GM12892 (cell line): ENCODE measurements around the gene ABCB9.

Source experiments
- POLR2A ChIP-seq: IDR thresholded peaks from 2 replicates; pipeline ENCODE4 v1.6.1; 2011; ENCODE audit warnings: low read depth, low read length, control low read depth
- POLR2AphosphoS5 ChIP-seq: IDR thresholded peaks from 2 replicates; pipeline ENCODE4 v1.6.1; 2011; ENCODE audit warnings: low read depth, low read length, control low read depth
- TAF1 ChIP-seq: IDR thresholded peaks from 2 replicates; pipeline ENCODE4 v1.6.1; 2011; ENCODE audit warnings: low read depth, mild to moderate bottlenecking, control low read depth, low read length, borderline replicate concordance

DNA sequence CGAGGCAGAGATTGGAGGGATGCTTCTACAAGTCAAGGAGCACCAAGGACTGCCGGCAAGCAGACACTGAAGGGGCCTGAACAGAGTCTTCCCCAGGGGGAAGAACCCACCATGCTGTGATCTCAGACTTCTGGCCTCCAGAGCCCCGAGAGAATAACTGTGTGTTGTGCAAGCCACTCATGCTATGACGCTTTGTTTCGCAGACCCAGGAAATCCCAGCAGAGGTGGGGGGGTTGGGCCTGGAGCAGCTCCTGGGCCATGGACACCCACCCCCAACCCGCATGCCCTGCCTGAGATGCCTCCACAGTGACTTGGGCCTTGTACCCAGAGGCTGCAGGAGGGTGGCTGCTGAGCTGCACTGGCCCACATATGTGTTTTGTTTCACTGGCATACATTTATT lies 45.4 kb upstream of the ABCB9 start:
- TF ChIP-seq POLR2A = no peak
- TF ChIP-seq POLR2AphosphoS5 = no peak
- TF ChIP-seq TAF1 = no peak
